ENCODE results near the gene PGAM1. TPM values are rescaled to one million over a fixed set of nuclear protein-coding genes. Genes with fewer than 3 reads are reported as not detected.

Gene PGAM1
- total RNA-seq = 224 and 247 TPM in 2 replicates

DNA sequence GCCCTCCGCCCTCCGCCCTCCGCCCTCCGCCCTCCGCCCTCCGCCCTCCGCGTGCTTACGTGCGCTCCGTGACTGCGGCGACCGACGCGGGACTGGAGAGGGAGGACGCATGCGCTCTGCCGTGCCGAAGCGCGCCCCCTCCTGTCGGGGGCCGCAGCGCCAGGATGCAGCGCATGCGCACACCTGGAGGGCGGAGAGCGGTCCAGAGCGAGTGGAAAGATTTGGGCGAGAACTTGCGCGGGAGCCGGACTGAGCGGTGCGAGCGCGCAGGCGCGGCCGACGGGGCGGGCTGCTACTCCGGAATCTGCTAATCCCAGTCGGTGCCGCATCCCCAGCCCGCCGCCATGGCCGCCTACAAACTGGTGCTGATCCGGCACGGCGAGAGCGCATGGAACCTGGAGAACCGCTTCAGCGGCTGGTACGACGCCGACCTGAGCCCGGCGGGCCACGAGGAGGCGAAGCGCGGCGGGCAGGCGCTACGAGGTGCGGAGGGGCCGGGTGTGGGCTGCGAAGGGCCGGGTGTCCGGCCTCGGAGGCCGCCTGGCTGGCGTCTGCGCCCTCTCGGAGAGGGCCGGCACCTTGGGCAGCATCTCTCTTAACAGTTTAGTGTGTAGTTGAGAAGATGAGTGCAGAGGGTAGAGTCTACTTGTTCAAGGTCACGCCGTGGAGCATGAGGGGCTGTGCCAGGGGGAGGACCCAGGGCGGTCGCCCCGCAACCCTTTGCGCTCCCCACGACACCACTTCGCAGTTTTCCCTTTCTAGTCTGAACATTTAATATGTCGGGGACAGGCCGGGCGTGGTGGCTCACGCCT is at the start of gene PGAM1:
PGAM1 (plus strand) TSS at position 228 of the 812 bp plus-strand sequence; CDS start at position 345, 117 bp downstream.

GRCh38 chr10:97400665-97401454 is 25.1 kb upstream of the PGAM1 start, which contains the start of gene RRP12:
RRP12 (minus strand) TSS chr10:97401340; CDS start chr10:97401231, 109 bp downstream.

DNA sequence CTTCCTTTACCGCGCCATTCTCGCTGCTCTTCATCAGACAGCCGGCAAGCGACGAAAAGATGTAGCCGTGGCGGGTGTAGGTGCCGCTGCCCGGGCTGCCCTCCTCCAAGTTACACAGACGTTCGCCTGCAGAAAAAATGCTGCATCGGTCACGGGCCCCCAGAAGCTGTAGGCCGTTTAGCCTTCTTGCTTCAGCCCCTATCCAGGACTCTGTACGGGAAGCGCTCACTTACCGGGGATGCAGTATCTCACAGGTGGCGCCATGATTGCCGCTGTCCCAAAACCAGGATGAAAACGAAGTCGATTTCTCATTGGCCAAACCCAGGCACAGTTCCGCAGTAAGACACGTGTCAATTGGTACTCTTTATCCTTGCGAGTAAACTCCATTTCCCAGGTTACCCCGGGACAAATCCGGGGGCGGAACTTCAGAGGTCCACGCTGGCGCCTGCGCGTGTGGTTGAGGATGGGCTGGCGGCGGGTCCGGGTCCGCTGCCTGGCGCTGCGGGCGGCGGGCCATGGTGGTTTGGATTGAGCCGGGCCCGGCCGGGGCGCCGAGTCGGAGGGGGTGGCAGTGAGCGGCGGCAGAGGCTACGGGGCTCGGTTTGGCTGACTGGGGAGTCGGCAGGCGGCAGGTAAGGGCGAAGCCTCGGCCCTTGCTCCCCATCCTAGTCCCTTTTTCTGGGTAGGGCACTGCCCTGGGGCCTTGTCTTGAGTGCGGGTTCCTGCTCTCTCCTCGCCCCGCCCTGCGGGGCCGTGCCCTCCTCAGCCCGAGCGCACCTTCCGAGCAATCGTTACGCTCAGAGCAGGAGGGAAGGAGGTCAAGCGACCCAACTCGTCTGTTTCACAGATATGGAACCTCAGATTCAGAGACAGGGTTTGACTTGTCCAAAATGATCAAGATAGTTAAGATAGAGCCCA is 20.0 kb downstream of the PGAM1 start, which contains the start of the genes EXOSC1 and ZDHHC16:
EXOSC1 (minus strand) TSS at position 285 of the 918 bp plus-strand sequence; CDS start at position 264, 21 bp downstream.
ZDHHC16 (plus strand) TSS at position 454 of the 918 bp plus-strand sequence. CDS start 5,501 bp downstream, outside the sequence.

Other genes starting within 250 kb of the PGAM1 start
- 0.26 and 0.31 TPM in 2 replicates for gene SLIT1, start 240.2 kb upstream of the PGAM1 start, total RNA-seq
- 8.1 and 9.1 TPM in 2 replicates for gene ARHGAP19, start 133.6 kb upstream of the PGAM1 start, total RNA-seq
- 1.7 and 2.1 TPM in 2 replicates for gene FRAT1, start 106.9 kb upstream of the PGAM1 start, total RNA-seq
- 4.4 and 5.4 TPM in 2 replicates for gene FRAT2, start 91.5 kb upstream of the PGAM1 start, total RNA-seq
- gene RRP12, start 24.9 kb upstream of the PGAM1 start, total RNA-seq = 10.1 and 15.7 TPM in 2 replicates
- 27.9 and 32.0 TPM in 2 replicates for gene EXOSC1, start 19.8 kb downstream of the PGAM1 start, total RNA-seq
- 35.0 and 38.7 TPM in 2 replicates for gene ZDHHC16, start 20.0 kb downstream of the PGAM1 start, total RNA-seq
- 46.2 and 49.2 TPM in 2 replicates for gene MMS19, start 72.2 kb downstream of the PGAM1 start, total RNA-seq
- gene UBTD1, start 72.7 kb downstream of the PGAM1 start, total RNA-seq = 22.5 and 22.9 TPM in 2 replicates
- gene ANKRD2, start 146.6 kb downstream of the PGAM1 start, total RNA-seq = 0.50 and 1.5 TPM in 2 replicates
- gene HOGA1, start 158.2 kb downstream of the PGAM1 start, total RNA-seq = 2.5 and 3.3 TPM in 2 replicates
- 0.12 and 0.13 TPM in 2 replicates for gene C10orf62, start 163.5 kb downstream of the PGAM1 start, total RNA-seq
- 7.8 and 10.4 TPM in 2 replicates for gene MORN4, start 207.3 kb downstream of the PGAM1 start, total RNA-seq
- 23.3 and 25.0 TPM in 2 replicates for gene PI4K2A, start 214.5 kb downstream of the PGAM1 start, total RNA-seq